ENCODE data around the gene ABCC6. TPM values are rescaled to one million over a fixed set of nuclear protein-coding genes. Genes with fewer than 3 reads are reported as not detected.
"Not testable (repeated sequence)": the region's sequence is repeated elsewhere in the genome, so short reads cannot be mapped to it uniquely, and the experiment has no call there.

Gene ABCC6
- total RNA-seq, 1 donor from 2014 or later: 1.5 TPM

GRCh38 chr16:16191493-16192167 is 31.7 kb downstream of the ABCC6 start:
- peaks cover 3% of the 10 kb centered on the region for H3K4me1 Mint-ChIP-seq (ENCODE audit: low read depth)
- no peak for TF ChIP-seq CTCF (IDR thresholded peaks at IDR 0.05)
- DNase-seq (ENCODE audit: low spot score): no peak
- no peak overlapping the region for H3K27ac Mint-ChIP-seq (ENCODE audit: unreplicated experiment)
- H3K4me3 Mint-ChIP-seq (ENCODE audit: unreplicated experiment): no peak overlapping the region
- no peaks in the 10 kb centered on the region for H3K27me3 Mint-ChIP-seq (ENCODE audit: low read depth)
- H3K9me3 Mint-ChIP-seq (ENCODE audit: low read depth): no peaks in the 10 kb centered on the region
- H3K36me3 Mint-ChIP-seq (ENCODE audit: low read depth): no peaks in the 10 kb centered on the region

- not testable (repeated sequence) for H3K27me3 Mint-ChIP-seq (ENCODE audit: low read depth); H3K9me3 Mint-ChIP-seq (ENCODE audit: low read depth); H3K36me3 Mint-ChIP-seq (ENCODE audit: low read depth); DNase-seq (ENCODE audit: low spot score); H3K4me3 Mint-ChIP-seq (ENCODE audit: unreplicated experiment); H3K4me1 Mint-ChIP-seq (ENCODE audit: low read depth); H3K27ac Mint-ChIP-seq (ENCODE audit: unreplicated experiment)
Measured at GRCh38 chr16:16190966-16191365, 32.3 kb downstream of the ABCC6 start.

- H3K4me3 Mint-ChIP-seq (ENCODE audit: unreplicated experiment): no peak overlapping the region
- DNase-seq (ENCODE audit: low spot score): no peak
- no peak for TF ChIP-seq CTCF (IDR thresholded peaks at IDR 0.05)
- H3K4me1 Mint-ChIP-seq (ENCODE audit: low read depth): peaks cover 3% of the 10 kb centered on the region
- H3K27ac Mint-ChIP-seq (ENCODE audit: unreplicated experiment): no peak overlapping the region
- H3K9me3 Mint-ChIP-seq (ENCODE audit: low read depth): no peaks in the 10 kb centered on the region
- no peaks in the 10 kb centered on the region for H3K36me3 Mint-ChIP-seq (ENCODE audit: low read depth)
- no peaks in the 10 kb centered on the region for H3K27me3 Mint-ChIP-seq (ENCODE audit: low read depth)
Measured at GRCh38 chr16:16190546-16190945, 32.7 kb downstream of the ABCC6 start.

- DNase-seq (ENCODE audit: low spot score): no peak
- H3K9me3 Mint-ChIP-seq (ENCODE audit: low read depth): no peaks in the 10 kb centered on the region
- H3K27me3 Mint-ChIP-seq (ENCODE audit: low read depth): no peaks in the 10 kb centered on the region
- no peak overlapping the region for H3K4me3 Mint-ChIP-seq (ENCODE audit: unreplicated experiment)
- H3K36me3 Mint-ChIP-seq (ENCODE audit: low read depth): no peaks in the 10 kb centered on the region
- H3K27ac Mint-ChIP-seq (ENCODE audit: unreplicated experiment): no peak overlapping the region
- TF ChIP-seq CTCF (IDR thresholded peaks at IDR 0.05): no peak
- H3K4me1 Mint-ChIP-seq (ENCODE audit: low read depth): peaks cover under 1% of the 10 kb centered on the region
Measured at GRCh38 chr16:16189842-16190241, 33.5 kb downstream of the ABCC6 start.

- Mint-ChIP-seq H3K36me3 (ENCODE audit: low read depth) (no peaks in the 10 kb centered on the region), H3K4me3 (ENCODE audit: unreplicated experiment) (no peak overlapping the region), H3K27me3 (ENCODE audit: low read depth) (peaks cover 2% of the 10 kb centered on the region), H3K27ac (ENCODE audit: unreplicated experiment) (no peak overlapping the region), H3K4me1 (ENCODE audit: low read depth) (no peaks in the 10 kb centered on the region), H3K9me3 (ENCODE audit: low read depth) (no peaks in the 10 kb centered on the region)
- TF ChIP-seq CTCF (IDR thresholded peaks at IDR 0.05): no peak
- no peak for DNase-seq (ENCODE audit: low spot score)
Measured at GRCh38 chr16:16188827-16189226, 34.5 kb downstream of the ABCC6 start.

GRCh38 chr16:16186820-16187219 is 36.5 kb downstream of the ABCC6 start:
- Mint-ChIP-seq H3K9me3 (ENCODE audit: low read depth) (no peaks in the 10 kb centered on the region), H3K4me3 (ENCODE audit: unreplicated experiment) (no peak overlapping the region), H3K27ac (ENCODE audit: unreplicated experiment) (no peak overlapping the region), H3K36me3 (ENCODE audit: low read depth) (no peaks in the 10 kb centered on the region), H3K4me1 (ENCODE audit: low read depth) (no peaks in the 10 kb centered on the region), H3K27me3 (ENCODE audit: low read depth) (peaks cover 3% of the 10 kb centered on the region)
- DNase-seq (ENCODE audit: low spot score): no peak
- no peak for TF ChIP-seq CTCF (IDR thresholded peaks at IDR 0.05)
